ENCODE data around the gene SF3A2. TPM values are rescaled to one million over a fixed set of nuclear protein-coding genes. Genes with fewer than 3 reads are reported as not detected.
A peak's percentile ranks its signal among the peaks of the same experiment; 100 is the strongest.

The SF3A2 gene
- total and polyA plus RNA-seq, 2 donors (not counting 1 experiment from before 2014, with no cell fraction given), result 98.2 to 140 TPM

DNA sequence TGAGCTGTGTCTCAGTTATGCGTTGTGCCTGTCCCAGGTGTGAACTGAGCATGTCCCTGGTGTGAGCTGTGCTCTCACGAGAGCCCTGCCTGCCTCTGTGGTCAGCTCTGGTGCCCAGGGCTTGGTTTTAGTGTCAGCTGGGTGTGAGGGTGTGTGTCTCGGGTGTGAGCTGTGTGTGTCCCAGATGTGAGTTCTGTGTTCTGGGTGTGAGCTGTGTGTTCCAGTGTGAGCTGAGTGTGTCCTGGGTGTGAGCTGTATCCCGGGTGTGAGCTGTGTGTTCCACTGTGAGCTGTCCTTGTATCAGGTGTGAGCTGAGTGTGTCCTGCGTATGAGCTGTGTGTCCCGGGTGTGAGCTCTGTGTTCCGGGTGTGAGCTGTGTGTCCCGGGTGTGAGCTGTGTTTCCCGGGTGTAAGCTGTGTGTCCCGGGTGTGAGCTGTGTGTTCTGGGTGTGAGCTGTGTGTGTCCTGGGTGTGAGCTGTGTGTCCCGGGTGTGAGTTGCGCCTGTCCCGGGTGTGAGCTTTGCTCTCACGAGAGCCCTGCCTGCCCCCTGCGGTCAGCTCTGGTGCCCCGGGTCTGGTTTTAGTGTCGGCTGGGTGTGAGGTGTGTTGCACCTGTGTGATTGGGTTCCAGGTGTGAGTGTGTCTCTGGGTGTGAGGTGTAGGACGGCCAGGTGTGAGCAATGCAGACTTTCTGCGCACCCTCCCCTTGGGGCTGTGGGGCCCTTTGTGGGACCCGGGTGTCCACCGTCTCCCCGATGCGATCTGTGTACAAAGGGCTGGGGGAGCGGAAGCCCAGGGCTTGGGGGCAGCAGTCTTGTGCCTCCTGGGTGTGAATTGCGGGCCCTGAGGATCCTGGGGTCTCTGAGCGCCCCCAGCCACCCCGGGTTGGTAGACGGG lies 52.4 kb downstream of the SF3A2 start:
- Histone ChIP-seq H3K4me1 (ENCODE audit: control insufficient read depth in 2 of 2, insufficient read depth in 2 of 2, low read length in 2 of 2) (peaks cover 38 to 54% of the 10 kb centered on the region in 2 donors), H2AFZ (ENCODE audit: insufficient read depth, low read depth, low read length, poor library complexity, severe bottlenecking) (peak overlapping the region; percentile 21), H3K9ac (ENCODE audit: low read length) (peak overlapping the region; percentile 69), H3K4me2 (replicated peaks; ENCODE audit: low read depth, low read length, poor library complexity, severe bottlenecking) (peak overlapping the region; percentile 82), H4K20me1 (ENCODE audit: control insufficient read depth, insufficient read depth, low read length, poor library complexity, severe bottlenecking) (peaks cover 33% of the 10 kb centered on the region), H3K27ac (ENCODE audit: low read length in 2 of 2) (peak overlapping the region; percentile 75 to 81), H3K79me2 (ENCODE audit: control insufficient read depth, insufficient read depth, low read length) (peaks cover 52% of the 10 kb centered on the region), H3K9me3 (ENCODE audit: control extremely low read depth in 1 of 3, control insufficient read depth in 2 of 3, insufficient read depth in 1 of 3, low read length in 2 of 3) (no peaks in the 10 kb centered on the region), H3K27me3 (replicated peaks in 1 of 4; ENCODE audit: control extremely low read depth in 1 of 4, control insufficient read depth in 3 of 4, insufficient read depth in 4 of 4, low read length in 3 of 4) (no peaks in the 10 kb centered on the region), H3K4me3 (ENCODE audit: control extremely low read depth in 1 of 5, extremely low read depth in 1 of 5, insufficient read depth in 1 of 5, low read depth in 2 of 5, low read length in 4 of 5) (peak overlapping the region in 4 of 5 experiments; percentile 66 to 82 (median 76)), H3K36me3 (replicated peaks in 1 of 2; ENCODE audit: control extremely low read depth in 1 of 2, control insufficient read depth in 1 of 2, extremely low read depth in 1 of 2, insufficient read depth in 2 of 2, low read length in 1 of 2) (peaks cover 0 to 13% of the 10 kb centered on the region in 2 experiments)
- ChIA-PET CTCF (interaction anchor here (0.6 to 3.2 kb wide), 22 partner anchors 10 to 329 kb away, joined by 3 to 30 read pairs (median 4); partner anchors contain the start of gene PLEKHJ1), POLR2A (interaction anchor here (0.5 to 3.4 kb wide), 20 partner anchors 9 to 439 kb away, joined by 3 to 65 read pairs (median 5); partner anchors contain the start of genes LSM7 and SPPL2B)
- Mint-ChIP-seq H3K4me3 (peak overlapping the region; percentile 97), H3K9me3 (ENCODE audit: insufficient read depth) (no peaks in the 10 kb centered on the region), H3K27me3 (no peaks in the 10 kb centered on the region), H3K4me1 (peaks cover 44% of the 10 kb centered on the region), H3K27ac (peak overlapping the region; percentile 87)
- 23% methylated on average over 28 of the region's 28 CpGs for WGBS (ENCODE audit: insufficient coverage)
- DNase-seq (peak; percentile 71), ATAC-seq (ENCODE audit: low read depth) (peak; percentile 31)
- intact Hi-C loops (cut with micrococcal nuclease), result loop anchor here (1.0 to 5.0 kb wide), 3 partner anchors 14 to 43 kb away; no protein-coding TSS in a partner anchor
- TF ChIP-seq EZH2 (IDR thresholded peaks at IDR 0.05; ENCODE audit: borderline replicate concordance, insufficient read depth, low read depth, low read length, poor library complexity, severe bottlenecking), result no peak
- TF ChIP-seq, protein P1, sequence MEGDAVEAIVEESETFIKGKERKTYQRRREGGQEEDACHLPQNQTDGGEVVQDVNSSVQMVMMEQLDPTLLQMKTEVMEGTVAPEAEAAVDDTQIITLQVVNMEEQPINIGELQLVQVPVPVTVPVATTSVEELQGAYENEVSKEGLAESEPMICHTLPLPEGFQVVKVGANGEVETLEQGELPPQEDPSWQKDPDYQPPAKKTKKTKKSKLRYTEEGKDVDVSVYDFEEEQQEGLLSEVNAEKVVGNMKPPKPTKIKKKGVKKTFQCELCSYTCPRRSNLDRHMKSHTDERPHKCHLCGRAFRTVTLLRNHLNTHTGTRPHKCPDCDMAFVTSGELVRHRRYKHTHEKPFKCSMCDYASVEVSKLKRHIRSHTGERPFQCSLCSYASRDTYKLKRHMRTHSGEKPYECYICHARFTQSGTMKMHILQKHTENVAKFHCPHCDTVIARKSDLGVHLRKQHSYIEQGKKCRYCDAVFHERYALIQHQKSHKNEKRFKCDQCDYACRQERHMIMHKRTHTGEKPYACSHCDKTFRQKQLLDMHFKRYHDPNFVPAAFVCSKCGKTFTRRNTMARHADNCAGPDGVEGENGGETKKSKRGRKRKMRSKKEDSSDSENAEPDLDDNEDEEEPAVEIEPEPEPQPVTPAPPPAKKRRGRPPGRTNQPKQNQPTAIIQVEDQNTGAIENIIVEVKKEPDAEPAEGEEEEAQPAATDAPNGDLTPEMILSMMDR (IDR thresholded peaks at IDR 0.05), result no peak
